Right lobe of liver (tissue), 4 donors: ENCODE results near the gene COPS9.

Experiments
- POLR2A ChIP-seq: fragments of 450-650 bp; IDR thresholded peaks from one replicate; pipeline ENCODE4 v1.6.1; 2017; ENCODE audit warnings: antibody characterized with exemption, mild to moderate bottlenecking
- TF ChIP-seq, protein P1 (sequence below), 4 donors: fragments of 200-600 bp in 3 of 4; fragments of 450-650 bp in 1 of 4; IDR thresholded peaks; one replicate each; pipeline versions ENCODE4 v1.5.1 to v1.8.0; 2016 to 2022; ENCODE audit warnings: antibody characterized with exemption in 4 of 4, mild to moderate bottlenecking in 2 of 4
- donor health status: DM: no; HTN: no; CAD: no.
- donor health status: DM: no; HTN: no; CAD: no.
- donor health status: DM: no; HTN: yes; CAD: no.

- TF ChIP-seq, protein P1, sequence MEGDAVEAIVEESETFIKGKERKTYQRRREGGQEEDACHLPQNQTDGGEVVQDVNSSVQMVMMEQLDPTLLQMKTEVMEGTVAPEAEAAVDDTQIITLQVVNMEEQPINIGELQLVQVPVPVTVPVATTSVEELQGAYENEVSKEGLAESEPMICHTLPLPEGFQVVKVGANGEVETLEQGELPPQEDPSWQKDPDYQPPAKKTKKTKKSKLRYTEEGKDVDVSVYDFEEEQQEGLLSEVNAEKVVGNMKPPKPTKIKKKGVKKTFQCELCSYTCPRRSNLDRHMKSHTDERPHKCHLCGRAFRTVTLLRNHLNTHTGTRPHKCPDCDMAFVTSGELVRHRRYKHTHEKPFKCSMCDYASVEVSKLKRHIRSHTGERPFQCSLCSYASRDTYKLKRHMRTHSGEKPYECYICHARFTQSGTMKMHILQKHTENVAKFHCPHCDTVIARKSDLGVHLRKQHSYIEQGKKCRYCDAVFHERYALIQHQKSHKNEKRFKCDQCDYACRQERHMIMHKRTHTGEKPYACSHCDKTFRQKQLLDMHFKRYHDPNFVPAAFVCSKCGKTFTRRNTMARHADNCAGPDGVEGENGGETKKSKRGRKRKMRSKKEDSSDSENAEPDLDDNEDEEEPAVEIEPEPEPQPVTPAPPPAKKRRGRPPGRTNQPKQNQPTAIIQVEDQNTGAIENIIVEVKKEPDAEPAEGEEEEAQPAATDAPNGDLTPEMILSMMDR (IDR thresholded peaks at IDR 0.05): no peak
- TF ChIP-seq POLR2A: no peak
Observed at GRCh38 chr2:240179941-240180666, 44.0 kb upstream of the COPS9 start.
